Measurements from ENCODE around the gene RALGPS1. TPM values are rescaled to one million over a fixed set of nuclear protein-coding genes. Genes with fewer than 3 reads are reported as not detected.

RALGPS1 gene
- total and polyA plus RNA-seq, 10 donors: 2.5 to 27.3 (median 14.1) TPM

DNA sequence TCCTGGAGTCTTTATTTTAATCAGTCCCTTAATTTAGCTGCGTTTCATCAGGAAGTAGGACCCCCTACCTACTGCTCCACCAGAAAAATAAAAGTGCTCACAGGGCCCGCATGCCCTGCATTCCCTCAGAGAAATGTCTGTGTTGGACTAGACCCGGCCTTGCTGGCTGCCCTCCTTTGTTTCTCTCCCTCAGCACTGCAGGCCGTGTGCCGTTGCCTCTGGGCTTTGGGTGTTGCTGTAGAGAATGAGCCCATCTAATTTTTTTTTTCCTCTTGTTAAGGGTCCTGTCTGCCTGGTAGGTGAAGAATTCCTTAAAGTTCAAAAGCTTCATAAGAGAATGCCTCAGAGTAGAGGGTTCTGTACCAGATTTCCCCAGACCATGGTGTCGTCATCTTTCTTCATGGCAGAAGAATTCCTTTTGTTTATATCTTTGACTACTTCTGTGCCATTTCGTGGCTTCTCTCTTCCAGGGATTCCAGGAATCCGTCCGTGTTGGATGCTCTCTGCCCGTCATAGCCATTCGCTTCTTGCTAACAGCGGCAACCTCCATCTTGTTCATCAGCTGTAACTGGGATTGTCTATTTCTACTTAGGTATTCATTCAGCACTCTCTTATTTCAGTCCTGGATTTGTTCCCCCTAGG, 257.6 kb downstream of the RALGPS1 start:
- no peaks in the 10 kb centered on the region for H3K9me3 ChIP-seq
- H3K36me3 ChIP-seq: peaks cover 0 to 25% (median 0%) of the 10 kb centered on the region in 6 donors
- intact Hi-C loops (cut with DNase I; ENCODE audit: low total_unique reads): no loop called here
- H3K27ac ChIP-seq: no peak overlapping the region
- H3K4me3 ChIP-seq: no peak overlapping the region
- H3K27me3 ChIP-seq (replicated peaks in 1 of 7): no peaks in the 10 kb centered on the region
- peaks cover 0 to 36% (median 7%) of the 10 kb centered on the region in 6 donors for H3K4me1 ChIP-seq
- DNase-seq: peak; percentile 33
- TF ChIP-seq POLR2AphosphoS5 (IDR thresholded peaks at IDR 0.05) (no peak), POLR2A (IDR thresholded peaks at IDR 0.05) (no peak)
- TF ChIP-seq, protein P1, sequence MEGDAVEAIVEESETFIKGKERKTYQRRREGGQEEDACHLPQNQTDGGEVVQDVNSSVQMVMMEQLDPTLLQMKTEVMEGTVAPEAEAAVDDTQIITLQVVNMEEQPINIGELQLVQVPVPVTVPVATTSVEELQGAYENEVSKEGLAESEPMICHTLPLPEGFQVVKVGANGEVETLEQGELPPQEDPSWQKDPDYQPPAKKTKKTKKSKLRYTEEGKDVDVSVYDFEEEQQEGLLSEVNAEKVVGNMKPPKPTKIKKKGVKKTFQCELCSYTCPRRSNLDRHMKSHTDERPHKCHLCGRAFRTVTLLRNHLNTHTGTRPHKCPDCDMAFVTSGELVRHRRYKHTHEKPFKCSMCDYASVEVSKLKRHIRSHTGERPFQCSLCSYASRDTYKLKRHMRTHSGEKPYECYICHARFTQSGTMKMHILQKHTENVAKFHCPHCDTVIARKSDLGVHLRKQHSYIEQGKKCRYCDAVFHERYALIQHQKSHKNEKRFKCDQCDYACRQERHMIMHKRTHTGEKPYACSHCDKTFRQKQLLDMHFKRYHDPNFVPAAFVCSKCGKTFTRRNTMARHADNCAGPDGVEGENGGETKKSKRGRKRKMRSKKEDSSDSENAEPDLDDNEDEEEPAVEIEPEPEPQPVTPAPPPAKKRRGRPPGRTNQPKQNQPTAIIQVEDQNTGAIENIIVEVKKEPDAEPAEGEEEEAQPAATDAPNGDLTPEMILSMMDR (IDR thresholded peaks at IDR 0.05 in 8 of 11, conservative IDR thresholded peaks at IDR 0.05 in 3 of 11): no peak
- WGBS, 5 donors: 88 to 96% (median 93%) methylated on average over 12 of the region's 12 CpGs

DNA sequence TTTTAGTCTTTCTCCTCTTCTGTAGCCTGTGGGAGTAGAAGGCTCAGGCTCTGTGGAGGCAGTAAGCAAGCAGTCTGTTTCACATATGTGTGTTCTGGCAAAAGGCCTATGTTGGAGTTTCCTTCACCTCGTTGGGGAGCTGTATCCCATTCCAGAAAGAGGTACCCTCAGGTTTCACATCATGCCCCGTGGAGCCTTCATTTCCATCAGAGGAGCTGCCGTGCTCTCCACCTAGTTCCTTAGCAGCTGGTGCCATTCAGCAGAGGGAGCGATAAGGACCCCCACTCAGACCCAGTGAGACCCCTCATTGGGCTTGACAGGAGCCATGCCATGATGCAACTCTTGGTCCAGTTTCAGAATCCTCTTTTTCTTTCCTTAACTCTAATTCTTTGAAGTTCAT, 258.5 kb downstream of the RALGPS1 start:
- WGBS, 5 donors: 89 to 94% (median 90%) methylated on average over 4 of the region's 4 CpGs
- H3K9me3 ChIP-seq: no peaks in the 10 kb centered on the region
- no peak for TF ChIP-seq POLR2A (IDR thresholded peaks at IDR 0.05)
- TF ChIP-seq, protein P1 (IDR thresholded peaks at IDR 0.05 in 8 of 11, conservative IDR thresholded peaks at IDR 0.05 in 3 of 11): no peak
- TF ChIP-seq POLR2AphosphoS5 (IDR thresholded peaks at IDR 0.05): no peak
- no peaks in the 10 kb centered on the region for H3K27me3 ChIP-seq (replicated peaks in 1 of 7)
- peaks cover 0 to 39% (median 10%) of the 10 kb centered on the region in 6 donors for H3K4me1 ChIP-seq
- H3K4me3 ChIP-seq: no peak overlapping the region
- intact Hi-C loops (cut with DNase I; ENCODE audit: low total_unique reads): no loop called here
- H3K36me3 ChIP-seq: peaks cover 0 to 23% (median 0%) of the 10 kb centered on the region in 6 donors
- no peak overlapping the region for H3K27ac ChIP-seq
- DNase-seq: no peak

DNA sequence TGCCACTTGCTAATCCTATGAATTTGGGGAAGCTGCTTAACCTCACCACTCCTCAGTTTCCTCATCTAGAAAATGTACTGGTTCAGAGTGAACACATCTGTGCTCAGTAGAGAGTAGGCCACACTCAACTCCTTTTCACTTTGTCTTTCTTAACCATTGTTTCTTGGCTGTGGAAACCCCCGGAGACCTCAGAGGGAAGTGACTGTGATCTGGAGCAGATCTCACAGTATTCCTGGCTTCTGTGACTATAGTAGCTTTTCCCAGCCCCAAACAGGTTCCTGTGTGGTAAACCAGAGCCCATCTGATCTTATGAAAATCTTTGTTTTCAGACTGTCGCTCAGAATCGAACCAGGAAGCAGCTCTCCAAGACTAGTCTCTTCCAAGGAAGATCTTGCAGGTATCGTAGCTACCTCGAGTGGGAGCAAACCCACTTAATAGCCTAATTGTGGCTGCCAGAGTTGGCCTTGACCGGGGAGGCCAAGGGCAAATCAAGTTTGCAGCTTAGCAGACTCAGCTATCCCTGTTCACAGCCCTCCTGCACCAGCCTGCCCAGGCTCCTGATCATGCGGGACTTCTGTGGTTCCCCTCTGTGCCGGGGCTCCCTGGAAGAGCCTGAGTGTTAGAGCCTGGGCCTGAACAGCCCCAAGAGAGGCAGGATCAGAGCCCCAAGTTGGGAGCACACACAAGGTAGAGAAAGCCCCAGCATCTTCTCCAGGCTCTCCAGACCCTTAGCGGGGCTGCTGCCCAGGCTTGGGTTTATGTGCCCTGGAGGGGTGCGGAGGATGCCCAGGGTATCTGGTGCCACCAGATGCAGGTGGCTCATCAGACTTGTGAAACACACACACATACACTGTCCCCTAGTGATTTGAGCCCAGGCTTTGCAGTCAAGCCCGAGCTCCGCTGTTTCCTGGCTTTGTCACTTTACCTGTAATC, 260.1 kb downstream of the RALGPS1 start:
- WGBS, 5 donors: 72 to 85% (median 75%) methylated on average over 9 to 12 of the region's 12 CpGs
- Histone ChIP-seq H3K27me3 (replicated peaks in 1 of 7) (no peaks in the 10 kb centered on the region), H3K4me1 (peaks cover 0 to 55% (median 19%) of the 10 kb centered on the region in 6 donors), H3K36me3 (peaks cover 0 to 14% (median 0%) of the 10 kb centered on the region in 6 donors), H3K27ac (peak overlapping the region in 7 of 8 donors; percentile 32 to 69 (median 53)), H3K9me3 (no peaks in the 10 kb centered on the region), H3K4me3 (no peak overlapping the region)
- peak; percentile 60 for DNase-seq
- intact Hi-C loops (cut with DNase I; ENCODE audit: low total_unique reads): no loop called here
- TF ChIP-seq POLR2AphosphoS5 (IDR thresholded peaks at IDR 0.05): no peak
- TF ChIP-seq POLR2A (IDR thresholded peaks at IDR 0.05): no peak
- TF ChIP-seq, protein P1 (IDR thresholded peaks at IDR 0.05 in 8 of 11, conservative IDR thresholded peaks at IDR 0.05 in 3 of 11): no peak

DNA sequence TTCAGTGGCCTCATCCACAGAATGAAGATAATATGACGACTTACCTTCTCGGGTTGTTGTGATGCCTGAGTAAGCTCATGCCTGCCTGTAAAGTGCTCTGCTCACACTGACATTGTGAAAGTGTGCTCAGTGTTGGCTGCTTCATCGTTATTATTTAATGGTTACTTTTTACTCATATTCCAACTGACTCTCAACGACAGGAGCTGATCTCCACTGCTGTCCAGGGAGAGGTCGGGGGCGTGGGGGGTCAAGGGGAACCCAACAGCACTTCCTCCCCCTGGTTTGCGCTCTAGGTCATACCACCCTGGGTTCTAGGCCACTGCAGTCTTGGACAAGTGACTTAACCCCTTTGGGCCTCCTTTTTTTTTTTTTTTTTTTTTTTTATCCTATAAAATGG, 260.7 kb downstream of the RALGPS1 start:
- Histone ChIP-seq H3K4me3 (no peak overlapping the region), H3K27ac (peak overlapping the region in 7 of 8 donors; percentile 32 to 69 (median 53)), H3K4me1 (peaks cover 0 to 62% (median 21%) of the 10 kb centered on the region in 6 donors), H3K27me3 (replicated peaks in 1 of 7) (no peaks in the 10 kb centered on the region), H3K9me3 (no peaks in the 10 kb centered on the region), H3K36me3 (peaks cover 0 to 14% (median 0%) of the 10 kb centered on the region in 6 donors)
- intact Hi-C loops (cut with DNase I; ENCODE audit: low total_unique reads): no loop called here
- 79 to 93% (median 86%) methylated on average over 7 of the region's 7 CpGs for WGBS, 5 donors
- no peak for TF ChIP-seq POLR2AphosphoS5 (IDR thresholded peaks at IDR 0.05)
- TF ChIP-seq POLR2A (IDR thresholded peaks at IDR 0.05): no peak
- no peak for DNase-seq
